A375 (cell line): ENCODE measurements around the gene LRRC3B. TPM values are rescaled to one million over a fixed set of nuclear protein-coding genes. Genes with fewer than 3 reads are reported as not detected.

Experiments
- total RNA-seq: library from RNA; depleted of rRNA; stranded (reverse); fragments of >200 nt; shearing (Covaris generic); gene quantifications from 2 replicates; pipeline ENCODE4 v1.2.3, GENCODE V29; 2014; rRNA removed

The LRRC3B gene, protein sequence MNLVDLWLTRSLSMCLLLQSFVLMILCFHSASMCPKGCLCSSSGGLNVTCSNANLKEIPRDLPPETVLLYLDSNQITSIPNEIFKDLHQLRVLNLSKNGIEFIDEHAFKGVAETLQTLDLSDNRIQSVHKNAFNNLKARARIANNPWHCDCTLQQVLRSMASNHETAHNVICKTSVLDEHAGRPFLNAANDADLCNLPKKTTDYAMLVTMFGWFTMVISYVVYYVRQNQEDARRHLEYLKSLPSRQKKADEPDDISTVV
- not detected in 2 replicates for total RNA-seq

GRCh38 chr3:26622621-26623418, at the start of gene LRRC3B:
LRRC3B (plus strand) TSS chr3:26622772; CDS start chr3:26709673, 86,901 bp downstream.

